WERI-Rb-1 (cell line): ENCODE measurements around the gene SRP68.

ENCODE experiments used
- DNase-seq: peaks from one replicate; pipeline ENCODE4 v3.0.0-alpha.2; 2020
- H3K27ac ChIP-seq: fragments of 250-450 bp; sonication (Bioruptor Pico); 2 replicates; pipeline ENCODE4 v1.5.1; 2020; ENCODE audit warnings: mild to moderate bottlenecking, moderate library complexity
- H3K27me3 ChIP-seq: fragments of 250-450 bp; sonication (Bioruptor Pico); 2 replicates; pipeline ENCODE4 v1.5.1; 2021; ENCODE audit warnings: mild to moderate bottlenecking, low read depth, moderate library complexity; ENCODE audit not compliant: insufficient read depth, severe bottlenecking
- H3K36me3 ChIP-seq: fragments of 250-450 bp; sonication (Bioruptor Pico); 2 replicates; pipeline ENCODE4 v1.5.1; 2020; ENCODE audit warnings: mild to moderate bottlenecking, moderate library complexity
- H3K4me3 ChIP-seq: 2 replicates; pipeline ENCODE4 v1.5.1; 2011; ENCODE audit warnings: low read depth, mild to moderate bottlenecking, control low read depth, low read length
- H3K9me3 ChIP-seq: fragments of 250-450 bp; sonication (Bioruptor Pico); 2 replicates; pipeline ENCODE4 v1.5.1; 2021; ENCODE audit warnings: mild to moderate bottlenecking, moderate library complexity; ENCODE audit not compliant: severe bottlenecking
- TF ChIP-seq, protein P1 (sequence below): IDR thresholded peaks from 2 replicates; pipeline ENCODE4 v1.5.1; 2011; ENCODE audit warnings: low read depth, mild to moderate bottlenecking, control low read depth, inconsistent platforms, low read length

SRP68 gene

GRCh38 chr17:76076146-76076764 is 3.9 kb upstream of the SRP68 start:
- Histone ChIP-seq H3K4me3 (peak overlapping the region; percentile 21), H3K27me3 (peaks cover 25% of the 10 kb centered on the region)

DNA sequence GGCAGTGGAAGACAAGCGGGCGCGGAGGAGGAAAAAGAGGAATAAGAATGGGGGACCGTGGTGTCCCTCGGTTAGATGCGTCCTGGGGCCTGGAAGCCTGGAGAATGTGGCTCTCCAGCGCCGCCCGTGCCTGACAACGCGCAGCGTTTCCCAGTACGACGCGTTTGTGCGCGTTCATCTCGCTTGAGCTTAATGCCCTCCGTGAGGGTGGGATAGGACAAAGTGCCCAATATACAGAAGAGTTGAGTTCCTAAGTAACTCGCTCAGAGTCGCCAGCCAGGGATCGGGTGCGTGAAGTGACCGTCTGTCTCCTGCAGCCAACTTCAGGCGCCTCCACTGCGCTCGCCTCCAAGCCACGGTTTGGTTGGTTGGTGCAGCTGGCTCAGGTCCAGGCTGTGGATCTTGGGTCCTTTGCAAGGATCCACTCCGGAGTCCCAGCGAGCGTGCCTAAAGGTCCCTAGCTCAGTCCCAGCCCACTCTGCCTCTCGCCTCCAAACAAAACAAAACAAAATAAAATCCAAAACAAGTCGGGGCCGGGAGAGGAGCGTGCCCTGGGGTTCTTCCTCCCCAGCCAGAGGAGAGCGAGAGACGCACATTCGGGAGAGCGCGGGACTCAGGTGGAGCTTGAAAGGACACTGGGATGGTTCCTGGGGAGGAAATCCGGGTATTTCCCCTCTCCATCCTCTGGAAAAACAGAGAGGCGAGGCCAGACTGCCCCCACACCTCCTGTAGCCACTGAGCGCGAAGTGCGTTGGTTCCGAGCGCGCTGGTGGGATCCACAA is 3.2 kb upstream of the SRP68 start:
- H3K36me3 ChIP-seq: peaks cover 3% of the 10 kb centered on the region
- H3K4me3 ChIP-seq: peak overlapping the region; percentile 21
- peaks cover 25% of the 10 kb centered on the region for H3K27me3 ChIP-seq
- H3K27ac ChIP-seq: no peak overlapping the region
- peaks cover 3% of the 10 kb centered on the region for H3K9me3 ChIP-seq
- TF ChIP-seq, protein P1, sequence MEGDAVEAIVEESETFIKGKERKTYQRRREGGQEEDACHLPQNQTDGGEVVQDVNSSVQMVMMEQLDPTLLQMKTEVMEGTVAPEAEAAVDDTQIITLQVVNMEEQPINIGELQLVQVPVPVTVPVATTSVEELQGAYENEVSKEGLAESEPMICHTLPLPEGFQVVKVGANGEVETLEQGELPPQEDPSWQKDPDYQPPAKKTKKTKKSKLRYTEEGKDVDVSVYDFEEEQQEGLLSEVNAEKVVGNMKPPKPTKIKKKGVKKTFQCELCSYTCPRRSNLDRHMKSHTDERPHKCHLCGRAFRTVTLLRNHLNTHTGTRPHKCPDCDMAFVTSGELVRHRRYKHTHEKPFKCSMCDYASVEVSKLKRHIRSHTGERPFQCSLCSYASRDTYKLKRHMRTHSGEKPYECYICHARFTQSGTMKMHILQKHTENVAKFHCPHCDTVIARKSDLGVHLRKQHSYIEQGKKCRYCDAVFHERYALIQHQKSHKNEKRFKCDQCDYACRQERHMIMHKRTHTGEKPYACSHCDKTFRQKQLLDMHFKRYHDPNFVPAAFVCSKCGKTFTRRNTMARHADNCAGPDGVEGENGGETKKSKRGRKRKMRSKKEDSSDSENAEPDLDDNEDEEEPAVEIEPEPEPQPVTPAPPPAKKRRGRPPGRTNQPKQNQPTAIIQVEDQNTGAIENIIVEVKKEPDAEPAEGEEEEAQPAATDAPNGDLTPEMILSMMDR: peak; percentile 56; the same call in 1 of the 2 replicates
- DNase-seq: no peak

More at GRCh38 chr17:76076146-76076764, 3.9 kb upstream of the SRP68 start:
- no peak for DNase-seq
- TF ChIP-seq, protein P1: no peak
- Histone ChIP-seq H3K27ac (no peak overlapping the region), H3K36me3 (no peaks in the 10 kb centered on the region; the same call in 1 of the 2 replicates), H3K9me3 (peaks cover 3% of the 10 kb centered on the region)

GRCh38 chr17:76074390-76075363 is 2.4 kb upstream of the SRP68 start, which contains the start of gene GALR2:
GALR2 (plus strand) TSS chr17:76074781; CDS start chr17:76074884, 103 bp downstream.
- Histone ChIP-seq H3K9me3 (peaks cover 3% of the 10 kb centered on the region), H3K4me3 (peak within 1 kb of the TSS; percentile 21), H3K36me3 (peaks cover 9% of the 10 kb centered on the region), H3K27me3 (peaks cover 25% of the 10 kb centered on the region), H3K27ac (no peak within 1 kb of the TSS)
- DNase-seq: no peak
- TF ChIP-seq, protein P1: no peak

GRCh38 chr17:76071531-76072147 is 678 bp downstream of the SRP68 start:
- TF ChIP-seq, protein P1: no peak
- Histone ChIP-seq H3K36me3 (peaks cover 36% of the 10 kb centered on the region), H3K9me3 (peaks cover 3% of the 10 kb centered on the region), H3K27me3 (peaks cover 15% of the 10 kb centered on the region), H3K4me3 (peak overlapping the region; percentile 78), H3K27ac (peak overlapping the region; percentile 84)
- DNase-seq: no peak

GRCh38 chr17:76065775-76066174 is 6.5 kb downstream of the SRP68 start:
- no peaks in the 10 kb centered on the region for H3K9me3 ChIP-seq
- DNase-seq: no peak
- TF ChIP-seq, protein P1: no peak
- H3K27me3 ChIP-seq: no peaks in the 10 kb centered on the region
- H3K4me3 ChIP-seq: no peak overlapping the region
- no peak overlapping the region for H3K27ac ChIP-seq
- peaks cover 88% of the 10 kb centered on the region for H3K36me3 ChIP-seq
